WTC11 (cell line): ENCODE data around the gene DHFR.

ENCODE experiments used
- ETV6 ChIP-seq: sonication (generic); formaldehyde crosslinking; IDR thresholded peaks from 2 replicates; pipeline ENCODE4 v1.8.1; 2022; ENCODE audit warnings: mild to moderate bottlenecking, missing genetic modification reagents
- GTF2I ChIP-seq: fragments of 250-450 bp; sonication (Bioruptor Pico); conservative IDR thresholded peaks from 2 replicates; pipeline ENCODE4 v1.4.0; 2021; ENCODE audit warnings: mild to moderate bottlenecking
- ZNF416 ChIP-seq: fragments of 250-450 bp; sonication (Bioruptor Pico); IDR thresholded peaks from 2 replicates; pipeline ENCODE4 v1.9.0; 2021; ENCODE audit warnings: mild to moderate bottlenecking, inconsistent platforms
- TF ChIP-seq, protein P1 (sequence below): fragments of 200-600 bp; IDR thresholded peaks from 2 replicates; pipeline ENCODE4 v1.8.0; 2022; ENCODE audit warnings: antibody characterized with exemption

DNA sequence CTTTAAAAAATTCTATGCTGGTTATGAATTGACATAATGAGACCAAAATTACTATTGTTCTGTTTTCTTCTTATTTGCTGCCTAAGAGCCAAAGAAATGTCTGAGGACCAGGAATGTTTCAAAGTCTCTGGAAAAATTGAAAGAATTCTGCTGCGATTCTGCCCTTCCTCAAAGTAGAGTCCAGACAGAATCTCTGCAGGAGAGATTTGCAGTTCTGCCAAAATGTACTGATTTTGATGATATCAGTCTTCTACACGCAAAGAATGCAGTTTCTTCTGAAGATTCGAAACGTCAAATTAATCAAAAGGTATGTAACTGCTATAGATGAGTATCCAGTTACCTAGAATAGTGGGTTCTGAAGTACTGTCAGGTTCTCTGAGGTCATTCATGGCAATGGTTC, 10.3 kb upstream of the DHFR start:
- TF ChIP-seq, protein P1, sequence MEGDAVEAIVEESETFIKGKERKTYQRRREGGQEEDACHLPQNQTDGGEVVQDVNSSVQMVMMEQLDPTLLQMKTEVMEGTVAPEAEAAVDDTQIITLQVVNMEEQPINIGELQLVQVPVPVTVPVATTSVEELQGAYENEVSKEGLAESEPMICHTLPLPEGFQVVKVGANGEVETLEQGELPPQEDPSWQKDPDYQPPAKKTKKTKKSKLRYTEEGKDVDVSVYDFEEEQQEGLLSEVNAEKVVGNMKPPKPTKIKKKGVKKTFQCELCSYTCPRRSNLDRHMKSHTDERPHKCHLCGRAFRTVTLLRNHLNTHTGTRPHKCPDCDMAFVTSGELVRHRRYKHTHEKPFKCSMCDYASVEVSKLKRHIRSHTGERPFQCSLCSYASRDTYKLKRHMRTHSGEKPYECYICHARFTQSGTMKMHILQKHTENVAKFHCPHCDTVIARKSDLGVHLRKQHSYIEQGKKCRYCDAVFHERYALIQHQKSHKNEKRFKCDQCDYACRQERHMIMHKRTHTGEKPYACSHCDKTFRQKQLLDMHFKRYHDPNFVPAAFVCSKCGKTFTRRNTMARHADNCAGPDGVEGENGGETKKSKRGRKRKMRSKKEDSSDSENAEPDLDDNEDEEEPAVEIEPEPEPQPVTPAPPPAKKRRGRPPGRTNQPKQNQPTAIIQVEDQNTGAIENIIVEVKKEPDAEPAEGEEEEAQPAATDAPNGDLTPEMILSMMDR = no peak
- no peak for TF ChIP-seq ETV6 (CRISPR knock-in tag)
- no peak for TF ChIP-seq ZNF416 (CRISPR knock-in tag)
- no peak for TF ChIP-seq GTF2I (CRISPR knock-in tag)
